ENCODE results near the gene ZNF654.
"Not testable (repeated sequence)": the region's sequence is repeated elsewhere in the genome, so short reads cannot be mapped to it uniquely, and the experiment has no call there.

ZNF654 gene
- 13.4 to 72.3 (median 29.7) reads per million in 9 experiments for total RNA-seq

GRCh38 chr3:88058581-88059379 lies at the start of gene ZNF654, which contains the start of gene CGGBP1:
TSS of gene ZNF654 (plus strand) at chr3:88059255. CDS start at chr3:88059320, 65 bp downstream.
TSS of gene CGGBP1 (minus strand) at chr3:88059005. CDS start at chr3:88055976, 3,029 bp downstream.
- peak; percentile 86 for ATAC-seq (replicated peaks)
- Mint-ChIP-seq H3K4me3 (peak within 1 kb of the TSS; percentile 93 to 97), H3K27ac (peak within 1 kb of the TSS; percentile 94 to 95), H3K4me1 (ENCODE audit: low read depth in 2 of 2) (peaks cover 27 to 52% of the 10 kb centered on the region in 2 donors), H3K36me3 (ENCODE audit: insufficient read depth) (peaks cover 55% of the 10 kb centered on the region), H3K27me3 (no peaks in the 10 kb centered on the region), H3K9me3 (no peaks in the 10 kb centered on the region)
- DNase-seq = peak; percentile 99 to 100 (median 99)

- Mint-ChIP-seq H3K27me3 (no peaks in the 10 kb centered on the region), H3K9me3 (no peaks in the 10 kb centered on the region), H3K36me3 (ENCODE audit: insufficient read depth) (no peaks in the 10 kb centered on the region), H3K4me1 (ENCODE audit: low read depth in 2 of 2) (no peaks in the 10 kb centered on the region), H3K27ac (no peak overlapping the region), H3K4me3 (no peak overlapping the region)
- DNase-seq (no peak), ATAC-seq (replicated peaks) (no peak)
Observed at GRCh38 chr3:88010810-88011209, 48.2 kb upstream of the ZNF654 start.

GRCh38 chr3:88013592-88013991 lies 45.5 kb upstream of the ZNF654 start:
- no peaks in the 10 kb centered on the region for H3K36me3 Mint-ChIP-seq (ENCODE audit: insufficient read depth)
- ATAC-seq (replicated peaks) (no peak), DNase-seq (no peak)
- no peaks in the 10 kb centered on the region for H3K9me3 Mint-ChIP-seq
- H3K4me1 Mint-ChIP-seq (ENCODE audit: low read depth in 2 of 2) = peaks cover 5 to 8% of the 10 kb centered on the region in 2 donors
- H3K4me3 Mint-ChIP-seq = no peak overlapping the region
- no peaks in the 10 kb centered on the region for H3K27me3 Mint-ChIP-seq
- H3K27ac Mint-ChIP-seq = no peak overlapping the region

GRCh38 chr3:88015656-88016055 lies 43.4 kb upstream of the ZNF654 start:
- not testable (repeated sequence) for H3K27me3 Mint-ChIP-seq; ATAC-seq (replicated peaks); H3K4me3 Mint-ChIP-seq; H3K36me3 Mint-ChIP-seq (ENCODE audit: insufficient read depth); DNase-seq; H3K9me3 Mint-ChIP-seq; H3K27ac Mint-ChIP-seq
- peaks cover 9 to 12% of the 10 kb centered on the region in 2 donors for H3K4me1 Mint-ChIP-seq (ENCODE audit: low read depth in 2 of 2)

- peak; percentile 15 to 27 (median 19) for DNase-seq
- peak; percentile 99 for ATAC-seq (replicated peaks)
- H3K27me3 Mint-ChIP-seq = no peaks in the 10 kb centered on the region
- no peak overlapping the region for H3K4me3 Mint-ChIP-seq
- no peak overlapping the region for H3K27ac Mint-ChIP-seq
- peaks cover 9 to 12% of the 10 kb centered on the region in 2 donors for H3K4me1 Mint-ChIP-seq (ENCODE audit: low read depth in 2 of 2)
- no peaks in the 10 kb centered on the region for H3K36me3 Mint-ChIP-seq (ENCODE audit: insufficient read depth)
- H3K9me3 Mint-ChIP-seq = no peaks in the 10 kb centered on the region
Observed at GRCh38 chr3:88019024-88019423, 40.0 kb upstream of the ZNF654 start.

- DNase-seq (no peak), ATAC-seq (replicated peaks) (no peak)
- H3K9me3 Mint-ChIP-seq = no peaks in the 10 kb centered on the region
- H3K4me3 Mint-ChIP-seq = no peak overlapping the region
- no peaks in the 10 kb centered on the region for H3K27me3 Mint-ChIP-seq
- H3K36me3 Mint-ChIP-seq (ENCODE audit: insufficient read depth) = peaks cover 1% of the 10 kb centered on the region
- peaks cover 7 to 12% of the 10 kb centered on the region in 2 donors for H3K4me1 Mint-ChIP-seq (ENCODE audit: low read depth in 2 of 2)
- peak overlapping the region in 1 of 2 donors; percentile 41 for H3K27ac Mint-ChIP-seq
Observed at GRCh38 chr3:88025001-88025552, 34.0 kb upstream of the ZNF654 start.

- H3K36me3 Mint-ChIP-seq (ENCODE audit: insufficient read depth) = peaks cover 3% of the 10 kb centered on the region
- H3K9me3 Mint-ChIP-seq = no peaks in the 10 kb centered on the region
- ATAC-seq (replicated peaks) (no peak), DNase-seq (no peak)
- peak overlapping the region; percentile 80 to 84 for H3K27ac Mint-ChIP-seq
- H3K4me3 Mint-ChIP-seq = no peak overlapping the region
- H3K27me3 Mint-ChIP-seq = no peaks in the 10 kb centered on the region
- peaks cover 20% of the 10 kb centered on the region in 2 donors for H3K4me1 Mint-ChIP-seq (ENCODE audit: low read depth in 2 of 2)
Observed at GRCh38 chr3:88028876-88029275, 30.2 kb upstream of the ZNF654 start.

- Mint-ChIP-seq H3K9me3 (no peaks in the 10 kb centered on the region), H3K27me3 (no peaks in the 10 kb centered on the region), H3K4me1 (ENCODE audit: low read depth in 2 of 2) (peaks cover 20% of the 10 kb centered on the region in 2 donors), H3K27ac (peak overlapping the region; percentile 80 to 84), H3K36me3 (ENCODE audit: insufficient read depth) (peaks cover 3% of the 10 kb centered on the region), H3K4me3 (peak overlapping the region; percentile 76 to 77)
- DNase-seq (no peak), ATAC-seq (replicated peaks) (peak; percentile 44)
Observed at GRCh38 chr3:88030210-88030609, 28.8 kb upstream of the ZNF654 start.

- H3K4me1 Mint-ChIP-seq (ENCODE audit: low read depth in 2 of 2) = peaks cover 14 to 20% of the 10 kb centered on the region in 2 donors
- peak overlapping the region; percentile 70 to 73 for H3K4me3 Mint-ChIP-seq
- ATAC-seq (replicated peaks) = peak; percentile 92
- peak overlapping the region; percentile 89 to 97 for H3K27ac Mint-ChIP-seq
- H3K9me3 Mint-ChIP-seq = no peaks in the 10 kb centered on the region
- no peaks in the 10 kb centered on the region for H3K27me3 Mint-ChIP-seq
- H3K36me3 Mint-ChIP-seq (ENCODE audit: insufficient read depth) = peaks cover 3% of the 10 kb centered on the region
- DNase-seq = peak in 2 of 3 experiments; percentile 9 to 15
Observed at GRCh38 chr3:88031642-88032077, 27.4 kb upstream of the ZNF654 start.

- Mint-ChIP-seq H3K27me3 (peaks cover 0 to 2% of the 10 kb centered on the region in 2 donors), H3K27ac (peak overlapping the region; percentile 89 to 97), H3K9me3 (no peaks in the 10 kb centered on the region), H3K4me3 (peak overlapping the region; percentile 70 to 73), H3K4me1 (ENCODE audit: low read depth in 2 of 2) (peaks cover 14 to 20% of the 10 kb centered on the region in 2 donors), H3K36me3 (ENCODE audit: insufficient read depth) (peaks cover 3% of the 10 kb centered on the region)
- no peak for ATAC-seq (replicated peaks)
- no peak for DNase-seq
Observed at GRCh38 chr3:88032245-88032644, 26.8 kb upstream of the ZNF654 start.

- Mint-ChIP-seq H3K4me3 (no peak overlapping the region), H3K27me3 (peaks cover 0 to 10% of the 10 kb centered on the region in 2 donors), H3K9me3 (no peaks in the 10 kb centered on the region), H3K36me3 (ENCODE audit: insufficient read depth) (peaks cover 3% of the 10 kb centered on the region), H3K4me1 (ENCODE audit: low read depth in 2 of 2) (peaks cover 11 to 20% of the 10 kb centered on the region in 2 donors), H3K27ac (peak overlapping the region; percentile 89 to 97)
- DNase-seq (no peak), ATAC-seq (replicated peaks) (no peak)
Observed at GRCh38 chr3:88033079-88033478, 26.0 kb upstream of the ZNF654 start.

GRCh38 chr3:88033808-88034207 lies 25.2 kb upstream of the ZNF654 start:
- H3K4me3 Mint-ChIP-seq = no peak overlapping the region
- H3K27ac Mint-ChIP-seq = no peak overlapping the region
- ATAC-seq (replicated peaks) (no peak), DNase-seq (no peak)
- peaks cover 3% of the 10 kb centered on the region for H3K36me3 Mint-ChIP-seq (ENCODE audit: insufficient read depth)
- peaks cover 0 to 10% of the 10 kb centered on the region in 2 donors for H3K27me3 Mint-ChIP-seq
- peaks cover 10 to 20% of the 10 kb centered on the region in 2 donors for H3K4me1 Mint-ChIP-seq (ENCODE audit: low read depth in 2 of 2)
- H3K9me3 Mint-ChIP-seq = no peaks in the 10 kb centered on the region

- peaks cover 3% of the 10 kb centered on the region for H3K36me3 Mint-ChIP-seq (ENCODE audit: insufficient read depth)
- peaks cover 0 to 10% of the 10 kb centered on the region in 2 donors for H3K27me3 Mint-ChIP-seq
- ATAC-seq (replicated peaks) = no peak
- H3K9me3 Mint-ChIP-seq = no peaks in the 10 kb centered on the region
- DNase-seq = no peak
- no peak overlapping the region for H3K27ac Mint-ChIP-seq
- H3K4me1 Mint-ChIP-seq (ENCODE audit: low read depth in 2 of 2) = peaks cover 10 to 17% of the 10 kb centered on the region in 2 donors
- no peak overlapping the region for H3K4me3 Mint-ChIP-seq
Observed at GRCh38 chr3:88034491-88035275, 24.4 kb upstream of the ZNF654 start.
